ENCODE measurements around the gene GARRE1. TPM values are rescaled to one million over a fixed set of nuclear protein-coding genes. Genes with fewer than 3 reads are reported as not detected.
"Not testable (repeated sequence)": the region's sequence is repeated elsewhere in the genome, so short reads cannot be mapped to it uniquely, and the experiment has no call there.

Gene GARRE1
- total RNA-seq, 1 donor from 2014 or later: 6.1 TPM

GRCh38 chr19:34274827-34275625, 20.7 kb downstream of the GARRE1 start:
- DNase-seq (ENCODE audit: low read depth): no peak
- no peaks in the 10 kb centered on the region for H3K36me3 ChIP-seq (ENCODE audit: control insufficient read depth, insufficient read depth, low read length)
- no peak overlapping the region for H3K4me3 ChIP-seq (ENCODE audit: low read depth, low read length)
- FAIRE-seq: no peak
- no peak for TF ChIP-seq CTCF (IDR thresholded peaks at IDR 0.05; ENCODE audit: insufficient read depth, low read length, severe bottlenecking)
- no peaks in the 10 kb centered on the region for H3K27me3 ChIP-seq (ENCODE audit: control insufficient read depth, insufficient read depth, low read length)

- no peak for FAIRE-seq
- DNase-seq (ENCODE audit: low read depth): no peak
- Histone ChIP-seq H3K4me3 (ENCODE audit: low read depth, low read length) (no peak overlapping the region), H3K36me3 (ENCODE audit: control insufficient read depth, insufficient read depth, low read length) (no peaks in the 10 kb centered on the region), H3K27me3 (ENCODE audit: control insufficient read depth, insufficient read depth, low read length) (no peaks in the 10 kb centered on the region)
- TF ChIP-seq CTCF (IDR thresholded peaks at IDR 0.05; ENCODE audit: insufficient read depth, low read length, severe bottlenecking): no peak
Observed at GRCh38 chr19:34275705-34276104, 21.4 kb downstream of the GARRE1 start.

GRCh38 chr19:34276614-34277013, 22.3 kb downstream of the GARRE1 start:
- Histone ChIP-seq H3K36me3 (ENCODE audit: control insufficient read depth, insufficient read depth, low read length) (no peaks in the 10 kb centered on the region), H3K4me3 (ENCODE audit: low read depth, low read length) (no peak overlapping the region), H3K27me3 (ENCODE audit: control insufficient read depth, insufficient read depth, low read length) (no peaks in the 10 kb centered on the region)
- no peak for DNase-seq (ENCODE audit: low read depth)
- no peak for TF ChIP-seq CTCF (IDR thresholded peaks at IDR 0.05; ENCODE audit: insufficient read depth, low read length, severe bottlenecking)
- no peak for FAIRE-seq

GRCh38 chr19:34277244-34277643, 22.9 kb downstream of the GARRE1 start:
- no peak overlapping the region for H3K4me3 ChIP-seq (ENCODE audit: low read depth, low read length)
- no peaks in the 10 kb centered on the region for H3K36me3 ChIP-seq (ENCODE audit: control insufficient read depth, insufficient read depth, low read length)
- no peaks in the 10 kb centered on the region for H3K27me3 ChIP-seq (ENCODE audit: control insufficient read depth, insufficient read depth, low read length)
- FAIRE-seq: no peak
- DNase-seq (ENCODE audit: low read depth): no peak
- TF ChIP-seq CTCF (IDR thresholded peaks at IDR 0.05; ENCODE audit: insufficient read depth, low read length, severe bottlenecking): no peak

GRCh38 chr19:34278783-34279182, 24.4 kb downstream of the GARRE1 start:
- H3K4me3 ChIP-seq (ENCODE audit: low read depth, low read length): no peak overlapping the region
- TF ChIP-seq CTCF (IDR thresholded peaks at IDR 0.05; ENCODE audit: insufficient read depth, low read length, severe bottlenecking): no peak
- DNase-seq (ENCODE audit: low read depth): no peak
- no peak for FAIRE-seq
- no peaks in the 10 kb centered on the region for H3K36me3 ChIP-seq (ENCODE audit: control insufficient read depth, insufficient read depth, low read length)
- H3K27me3 ChIP-seq (ENCODE audit: control insufficient read depth, insufficient read depth, low read length): no peaks in the 10 kb centered on the region

GRCh38 chr19:34281444-34281843, 27.1 kb downstream of the GARRE1 start:
- H3K36me3 ChIP-seq (ENCODE audit: control insufficient read depth, insufficient read depth, low read length); DNase-seq (ENCODE audit: low read depth); H3K27me3 ChIP-seq (ENCODE audit: control insufficient read depth, insufficient read depth, low read length); H3K4me3 ChIP-seq (ENCODE audit: low read depth, low read length); FAIRE-seq: not testable (repeated sequence)

Data from bronchial epithelial cell (primary cell).